WERI-Rb-1 (cell line): ENCODE data around the gene CCDC80.

Experiments used
- DNase-seq: peaks from one replicate; pipeline ENCODE4 v3.0.0-alpha.2; 2020
- H3K27ac ChIP-seq: fragments of 250-450 bp; sonication (Bioruptor Pico); 2 replicates; pipeline ENCODE4 v1.5.1; 2020; ENCODE audit warnings: mild to moderate bottlenecking, moderate library complexity
- H3K27me3 ChIP-seq: fragments of 250-450 bp; sonication (Bioruptor Pico); 2 replicates; pipeline ENCODE4 v1.5.1; 2021; ENCODE audit warnings: mild to moderate bottlenecking, low read depth, moderate library complexity; ENCODE audit not compliant: insufficient read depth, severe bottlenecking
- H3K36me3 ChIP-seq: fragments of 250-450 bp; sonication (Bioruptor Pico); 2 replicates; pipeline ENCODE4 v1.5.1; 2020; ENCODE audit warnings: mild to moderate bottlenecking, moderate library complexity
- H3K4me3 ChIP-seq: 2 replicates; pipeline ENCODE4 v1.5.1; 2011; ENCODE audit warnings: low read depth, mild to moderate bottlenecking, control low read depth, low read length
- H3K9me3 ChIP-seq: fragments of 250-450 bp; sonication (Bioruptor Pico); 2 replicates; pipeline ENCODE4 v1.5.1; 2021; ENCODE audit warnings: mild to moderate bottlenecking, moderate library complexity; ENCODE audit not compliant: severe bottlenecking
- CTCF ChIP-seq: IDR thresholded peaks from 2 replicates; pipeline ENCODE4 v1.5.1; 2011; ENCODE audit warnings: low read depth, mild to moderate bottlenecking, control low read depth, inconsistent platforms, low read length

CCDC80 gene

DNA sequence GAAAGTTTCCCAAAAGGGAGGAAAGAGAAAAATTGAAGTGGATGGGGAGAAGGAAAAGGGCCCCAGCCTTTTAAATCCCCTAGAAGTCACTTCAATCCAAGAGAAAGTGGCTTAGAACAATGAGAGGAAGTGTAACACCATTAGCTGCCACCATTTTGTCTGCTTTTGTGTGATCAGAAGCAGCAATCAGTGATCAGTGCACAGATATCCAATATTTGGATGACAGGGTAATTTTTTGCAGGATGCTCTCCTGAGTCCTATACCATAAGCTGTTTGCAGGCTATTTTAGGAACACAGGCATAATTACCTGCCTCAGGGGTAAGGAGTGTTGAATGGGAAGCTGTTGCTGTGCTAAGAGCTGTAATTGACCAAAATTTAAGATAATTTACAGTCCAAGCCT is 47.7 kb downstream of the CCDC80 start:
- Histone ChIP-seq H3K4me3 (no peak overlapping the region), H3K27me3 (no peaks in the 10 kb centered on the region), H3K9me3 (no peaks in the 10 kb centered on the region), H3K27ac (no peak overlapping the region), H3K36me3 (no peaks in the 10 kb centered on the region; the same call in none of the 2 replicates)
- no peak for DNase-seq
- TF ChIP-seq CTCF: no peak

- Histone ChIP-seq H3K27me3 (no peaks in the 10 kb centered on the region), H3K4me3 (no peak overlapping the region), H3K27ac (no peak overlapping the region), H3K9me3 (no peaks in the 10 kb centered on the region), H3K36me3 (peaks cover 20% of the 10 kb centered on the region)
- no peak for DNase-seq
- TF ChIP-seq CTCF: no peak
These were observed 53.6 kb downstream of the CCDC80 start for GRCh38 chr3:112587336-112587735.

DNA sequence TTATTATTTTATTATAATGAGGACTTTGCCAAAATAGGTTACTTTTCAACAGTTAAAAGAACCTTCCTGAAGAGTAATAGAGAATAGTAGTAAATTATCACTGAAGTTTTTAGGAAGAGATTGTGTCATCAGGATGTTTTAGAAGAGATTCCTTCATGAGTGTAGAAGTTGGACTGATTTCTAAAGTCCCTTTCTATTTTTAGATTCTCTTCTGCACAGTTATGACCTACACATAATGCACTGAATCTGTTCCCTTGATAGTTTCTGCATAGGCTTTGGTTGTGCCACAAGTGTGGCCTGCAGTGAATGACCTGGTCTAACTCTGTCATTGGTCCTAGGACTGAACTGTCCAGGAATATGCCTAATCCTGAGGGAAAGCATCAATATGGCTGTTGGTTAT is 55.2 kb downstream of the CCDC80 start:
- H3K4me3 ChIP-seq: no peak overlapping the region
- no peak for TF ChIP-seq CTCF
- no peaks in the 10 kb centered on the region for H3K9me3 ChIP-seq
- H3K27me3 ChIP-seq: no peaks in the 10 kb centered on the region
- DNase-seq: no peak
- H3K36me3 ChIP-seq: peaks cover 20% of the 10 kb centered on the region
- no peak overlapping the region for H3K27ac ChIP-seq

DNA sequence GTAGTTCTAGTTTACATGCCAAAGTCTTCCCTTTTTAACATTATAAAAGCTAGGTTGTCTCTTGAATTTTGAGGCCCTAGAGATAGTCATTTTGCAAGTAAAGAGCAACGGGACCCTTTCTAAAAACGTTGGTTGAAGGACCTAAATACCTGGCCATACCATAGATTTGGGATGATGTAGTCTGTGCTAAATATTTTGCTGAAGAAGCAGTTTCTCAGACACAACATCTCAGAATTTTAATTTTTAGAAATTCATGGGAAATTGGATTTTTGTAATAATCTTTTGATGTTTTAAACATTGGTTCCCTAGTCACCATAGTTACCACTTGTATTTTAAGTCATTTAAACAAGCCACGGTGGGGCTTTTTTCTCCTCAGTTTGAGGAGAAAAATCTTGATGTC is 57.8 kb downstream of the CCDC80 start:
- H3K36me3 ChIP-seq: peaks cover 20% of the 10 kb centered on the region
- no peak for TF ChIP-seq CTCF
- no peak overlapping the region for H3K27ac ChIP-seq
- no peaks in the 10 kb centered on the region for H3K9me3 ChIP-seq
- no peaks in the 10 kb centered on the region for H3K27me3 ChIP-seq
- H3K4me3 ChIP-seq: no peak overlapping the region
- no peak for DNase-seq

DNA sequence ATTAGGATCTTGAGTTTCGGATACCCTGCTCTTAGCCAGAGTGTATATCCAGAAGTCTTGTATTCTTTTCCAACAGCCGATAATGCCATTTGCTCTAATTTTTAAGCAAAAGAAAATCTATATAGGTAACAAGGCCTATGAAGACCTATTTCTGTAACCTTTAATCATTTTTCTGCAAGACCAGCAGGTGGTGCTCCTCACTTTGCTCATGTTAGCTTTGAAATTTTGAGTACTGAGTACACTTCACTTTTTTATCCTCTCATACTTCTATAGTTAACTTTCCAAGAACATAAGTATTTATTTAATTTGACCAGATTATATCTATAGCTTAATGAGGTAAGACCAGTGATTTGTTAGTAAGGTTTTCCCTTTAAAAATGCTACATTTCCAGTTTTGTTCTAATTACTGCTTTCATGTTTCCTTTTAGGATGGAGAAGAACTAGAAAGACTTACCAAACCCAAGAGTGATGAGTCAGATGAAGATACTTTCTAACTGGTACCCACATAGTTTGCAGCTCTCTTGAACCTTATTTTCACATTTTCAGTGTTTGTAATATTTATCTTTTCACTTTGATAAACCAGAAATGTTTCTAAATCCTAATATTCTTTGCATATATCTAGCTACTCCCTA is 58.6 kb downstream of the CCDC80 start:
- Histone ChIP-seq H3K27me3 (no peaks in the 10 kb centered on the region), H3K9me3 (no peaks in the 10 kb centered on the region), H3K36me3 (peaks cover 17% of the 10 kb centered on the region), H3K27ac (no peak overlapping the region), H3K4me3 (no peak overlapping the region)
- peak; percentile 9 for DNase-seq
- peak; percentile 32 for TF ChIP-seq CTCF

DNA sequence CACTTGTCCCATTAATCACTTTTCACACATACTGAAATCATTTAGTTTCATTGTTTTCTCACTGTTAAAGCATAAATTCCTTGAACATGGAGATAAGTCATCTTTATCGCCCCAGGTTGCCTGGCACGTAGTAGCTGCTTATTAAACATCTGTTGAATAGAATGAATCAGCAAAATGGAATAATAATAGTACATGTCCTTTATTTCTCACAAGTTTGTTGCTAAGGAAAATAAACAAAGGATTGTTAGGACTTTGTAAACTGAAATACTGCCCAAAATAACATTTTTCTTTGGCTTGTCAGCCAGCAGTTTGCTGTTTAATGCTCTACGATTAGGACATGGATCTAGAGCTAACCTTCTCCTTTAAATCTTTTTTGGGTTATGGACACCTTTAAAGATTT is 61.2 kb downstream of the CCDC80 start:
- Histone ChIP-seq H3K27me3 (no peaks in the 10 kb centered on the region), H3K36me3 (peaks cover 20% of the 10 kb centered on the region), H3K27ac (no peak overlapping the region), H3K9me3 (no peaks in the 10 kb centered on the region), H3K4me3 (no peak overlapping the region)
- DNase-seq: no peak
- TF ChIP-seq CTCF: no peak
